Neural cell (in vitro differentiated cells): Measurements from ENCODE around the gene USP13. TPM values are rescaled to one million over a fixed set of nuclear protein-coding genes. Genes with fewer than 3 reads are reported as not detected.

Experiments used
- H2AFZ ChIP-seq: fragments of 200-600, 300-800 bp; sonication (generic), shearing (Covaris generic); 2 replicates; pipeline ENCODE4 v1.6.0; 2014; ENCODE audit warnings: low read depth, mild to moderate bottlenecking, antibody characterized with exemption, low read length, moderate library complexity
- H3F3A ChIP-seq: fragments of 200-600 bp; shearing (Covaris generic); 2 replicates; pipeline ENCODE4 v1.6.1; 2016; ENCODE audit warnings: mild to moderate bottlenecking, moderate library complexity, mixed read lengths, antibody characterized with exemption, low read length; ENCODE audit not compliant: insufficient read depth, poor library complexity, severe bottlenecking
- H3K27ac ChIP-seq: fragments of 200-600, 300-800 bp; sonication (generic), shearing (Covaris generic); 2 replicates; pipeline ENCODE4 v1.5.1; 2014; ENCODE audit warnings: mild to moderate bottlenecking, low read length, moderate library complexity
- H3K27me3 ChIP-seq: fragments of 300-800, 200-600 bp; sonication (generic), shearing (Covaris generic); 2 replicates; pipeline ENCODE4 v1.6.0; 2014; ENCODE audit warnings: mild to moderate bottlenecking, low read depth, low read length, moderate library complexity; ENCODE audit not compliant: insufficient read depth
- H3K36me3 ChIP-seq: fragments of 300-800, 200-600 bp; sonication (generic), shearing (Covaris generic); 2 replicates; pipeline ENCODE4 v1.5.1; 2014; ENCODE audit warnings: mild to moderate bottlenecking, antibody characterized with exemption, low read length, moderate library complexity; ENCODE audit not compliant: insufficient read depth
- H3K4me2 ChIP-seq: fragments of 300-800, 200-600 bp; sonication (generic), shearing (Covaris generic); 2 replicates; pipeline ENCODE4 v1.6.0; 2014; ENCODE audit warnings: mild to moderate bottlenecking, low read length
- H3K4me3 ChIP-seq: fragments of 300-800, 200-600 bp; sonication (generic), shearing (Covaris generic); 2 replicates; pipeline ENCODE4 v1.5.1; 2014; ENCODE audit warnings: mild to moderate bottlenecking, low read length, moderate library complexity
- H3K79me2 ChIP-seq: fragments of 200-600 bp; shearing (Covaris generic); replicated peaks from 2 replicates; pipeline ENCODE4 v1.6.0; 2014; ENCODE audit warnings: mild to moderate bottlenecking, low read length, moderate library complexity; ENCODE audit not compliant: insufficient read depth
- H3K9ac ChIP-seq: fragments of 300-800, 200-600 bp; sonication (generic), shearing (Covaris generic); 2 replicates; pipeline ENCODE4 v1.6.1; 2016; ENCODE audit warnings: mild to moderate bottlenecking, low read length, mixed read lengths
- H3K9me2 ChIP-seq: fragments of 200-600 bp; shearing (Covaris generic); 2 replicates; pipeline ENCODE4 v1.6.1; 2016; ENCODE audit warnings: mild to moderate bottlenecking, low read length, mixed read lengths; ENCODE audit not compliant: insufficient read depth
- H3K9me3 ChIP-seq: fragments of 200-600, 300-800 bp; sonication (generic), shearing (Covaris generic); 2 replicates; pipeline ENCODE4 v1.6.1; 2016; ENCODE audit warnings: mild to moderate bottlenecking, mixed run types, low read length, moderate library complexity, mixed read lengths
- H4K20me1 ChIP-seq: fragments of 200-600 bp; shearing (Covaris generic); 2 replicates; pipeline ENCODE4 v1.6.1; 2016; ENCODE audit warnings: mild to moderate bottlenecking, mixed run types; ENCODE audit not compliant: insufficient read depth
- EP300 ChIP-seq: fragments of 450-650 bp; conservative IDR thresholded peaks from 2 replicates; pipeline ENCODE4 v1.6.1; 2014; ENCODE audit warnings: antibody characterized with exemption, mild to moderate bottlenecking, moderate library complexity; ENCODE audit not compliant: poor library complexity, severe bottlenecking
- EZH2 ChIP-seq: fragments of 200-600, 300-800 bp; shearing (Covaris generic), sonication (generic); IDR thresholded peaks from 2 replicates; pipeline ENCODE4 v1.6.1; 2014; ENCODE audit warnings: antibody characterized with exemption, low read length, borderline replicate concordance, mild to moderate bottlenecking; ENCODE audit not compliant: insufficient read depth, poor library complexity, severe bottlenecking
- MXI1 ChIP-seq: fragments of 450-650 bp; conservative IDR thresholded peaks from 2 replicates; pipeline ENCODE4 v1.6.1; 2014; ENCODE audit warnings: antibody characterized with exemption, mild to moderate bottlenecking; ENCODE audit not compliant: poor library complexity, severe bottlenecking
- POLR2AphosphoS5 ChIP-seq: IDR thresholded peaks from 2 replicates; pipeline ENCODE4 v1.6.1; 2012
- RAD21 ChIP-seq: fragments of 450-650 bp; conservative IDR thresholded peaks from 2 replicates; pipeline ENCODE4 v1.6.1; 2014; ENCODE audit warnings: antibody characterized with exemption, mild to moderate bottlenecking, moderate library complexity
- SMC3 ChIP-seq: fragments of 450-650 bp; conservative IDR thresholded peaks from 2 replicates; pipeline ENCODE4 v1.6.1; 2014; ENCODE audit warnings: antibody characterized with exemption, mild to moderate bottlenecking, moderate library complexity; ENCODE audit not compliant: poor library complexity
- TAF1 ChIP-seq: IDR thresholded peaks from 2 replicates; pipeline ENCODE4 v1.6.1; 2012; ENCODE audit warnings: low read depth
- polyA plus RNA-seq: library from polyadenylated mRNA; depleted of rRNA; stranded (reverse); fragments of >200 nt; gene quantifications from 2 replicates; pipeline ENCODE4 v1.2.3, GENCODE V29; 2014
- TF ChIP-seq, protein P1 (sequence below): IDR thresholded peaks from 2 replicates; pipeline ENCODE4 v1.6.1; 2012; ENCODE audit warnings: borderline replicate concordance
- TF ChIP-seq, protein P2 (sequence below): fragments of 450-650 bp; IDR thresholded peaks from 2 replicates; pipeline ENCODE4 v1.5.1; 2014; ENCODE audit warnings: antibody characterized with exemption, mild to moderate bottlenecking, moderate library complexity; ENCODE audit not compliant: poor library complexity, severe bottlenecking

USP13 gene
- polyA plus RNA-seq, 1 donor from 2014 or later = 3.8 TPM

DNA sequence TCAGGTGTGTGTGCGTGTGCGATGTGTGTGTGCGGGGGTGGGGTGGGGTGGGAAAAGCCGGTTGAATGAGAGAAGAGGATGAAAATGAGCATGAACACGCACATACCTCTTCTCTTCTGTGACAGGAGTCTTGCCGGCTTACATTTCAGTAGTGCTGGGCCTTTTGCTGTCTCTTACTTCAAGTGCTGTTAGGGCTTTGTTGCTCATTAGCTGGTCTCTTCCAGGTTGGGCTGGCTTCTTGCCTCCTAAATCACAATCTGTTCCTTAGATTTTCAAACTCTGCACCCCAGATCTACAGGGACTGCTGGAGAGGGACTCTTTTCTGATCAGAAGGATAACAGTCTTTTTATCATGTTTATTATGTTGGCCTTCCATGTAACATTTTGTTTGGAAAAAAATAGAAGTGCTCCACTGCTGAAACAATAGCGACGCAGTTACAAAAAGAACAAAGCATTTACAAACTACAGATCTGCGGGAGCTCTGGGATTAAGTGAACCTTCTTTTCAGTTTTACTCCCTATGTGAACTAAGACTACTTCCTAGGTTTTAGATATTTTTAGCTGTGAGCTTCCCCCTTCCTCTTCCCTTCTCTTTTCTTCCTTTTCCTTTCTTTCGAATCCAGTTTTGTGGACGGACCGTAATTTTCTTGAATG is 48.5 kb downstream of the USP13 start:
- TF ChIP-seq, protein P1, sequence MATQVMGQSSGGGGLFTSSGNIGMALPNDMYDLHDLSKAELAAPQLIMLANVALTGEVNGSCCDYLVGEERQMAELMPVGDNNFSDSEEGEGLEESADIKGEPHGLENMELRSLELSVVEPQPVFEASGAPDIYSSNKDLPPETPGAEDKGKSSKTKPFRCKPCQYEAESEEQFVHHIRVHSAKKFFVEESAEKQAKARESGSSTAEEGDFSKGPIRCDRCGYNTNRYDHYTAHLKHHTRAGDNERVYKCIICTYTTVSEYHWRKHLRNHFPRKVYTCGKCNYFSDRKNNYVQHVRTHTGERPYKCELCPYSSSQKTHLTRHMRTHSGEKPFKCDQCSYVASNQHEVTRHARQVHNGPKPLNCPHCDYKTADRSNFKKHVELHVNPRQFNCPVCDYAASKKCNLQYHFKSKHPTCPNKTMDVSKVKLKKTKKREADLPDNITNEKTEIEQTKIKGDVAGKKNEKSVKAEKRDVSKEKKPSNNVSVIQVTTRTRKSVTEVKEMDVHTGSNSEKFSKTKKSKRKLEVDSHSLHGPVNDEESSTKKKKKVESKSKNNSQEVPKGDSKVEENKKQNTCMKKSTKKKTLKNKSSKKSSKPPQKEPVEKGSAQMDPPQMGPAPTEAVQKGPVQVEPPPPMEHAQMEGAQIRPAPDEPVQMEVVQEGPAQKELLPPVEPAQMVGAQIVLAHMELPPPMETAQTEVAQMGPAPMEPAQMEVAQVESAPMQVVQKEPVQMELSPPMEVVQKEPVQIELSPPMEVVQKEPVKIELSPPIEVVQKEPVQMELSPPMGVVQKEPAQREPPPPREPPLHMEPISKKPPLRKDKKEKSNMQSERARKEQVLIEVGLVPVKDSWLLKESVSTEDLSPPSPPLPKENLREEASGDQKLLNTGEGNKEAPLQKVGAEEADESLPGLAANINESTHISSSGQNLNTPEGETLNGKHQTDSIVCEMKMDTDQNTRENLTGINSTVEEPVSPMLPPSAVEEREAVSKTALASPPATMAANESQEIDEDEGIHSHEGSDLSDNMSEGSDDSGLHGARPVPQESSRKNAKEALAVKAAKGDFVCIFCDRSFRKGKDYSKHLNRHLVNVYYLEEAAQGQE = no peak
- TF ChIP-seq, protein P2, sequence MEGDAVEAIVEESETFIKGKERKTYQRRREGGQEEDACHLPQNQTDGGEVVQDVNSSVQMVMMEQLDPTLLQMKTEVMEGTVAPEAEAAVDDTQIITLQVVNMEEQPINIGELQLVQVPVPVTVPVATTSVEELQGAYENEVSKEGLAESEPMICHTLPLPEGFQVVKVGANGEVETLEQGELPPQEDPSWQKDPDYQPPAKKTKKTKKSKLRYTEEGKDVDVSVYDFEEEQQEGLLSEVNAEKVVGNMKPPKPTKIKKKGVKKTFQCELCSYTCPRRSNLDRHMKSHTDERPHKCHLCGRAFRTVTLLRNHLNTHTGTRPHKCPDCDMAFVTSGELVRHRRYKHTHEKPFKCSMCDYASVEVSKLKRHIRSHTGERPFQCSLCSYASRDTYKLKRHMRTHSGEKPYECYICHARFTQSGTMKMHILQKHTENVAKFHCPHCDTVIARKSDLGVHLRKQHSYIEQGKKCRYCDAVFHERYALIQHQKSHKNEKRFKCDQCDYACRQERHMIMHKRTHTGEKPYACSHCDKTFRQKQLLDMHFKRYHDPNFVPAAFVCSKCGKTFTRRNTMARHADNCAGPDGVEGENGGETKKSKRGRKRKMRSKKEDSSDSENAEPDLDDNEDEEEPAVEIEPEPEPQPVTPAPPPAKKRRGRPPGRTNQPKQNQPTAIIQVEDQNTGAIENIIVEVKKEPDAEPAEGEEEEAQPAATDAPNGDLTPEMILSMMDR = no peak
- TF ChIP-seq POLR2AphosphoS5 (no peak), TAF1 (no peak), SMC3 (no peak)
- H3K4me3 ChIP-seq = no peak overlapping the region
- no peak overlapping the region for H2AFZ ChIP-seq
- no peaks in the 10 kb centered on the region for H3K9me2 ChIP-seq
- H3K27me3 ChIP-seq = no peaks in the 10 kb centered on the region
- no peaks in the 10 kb centered on the region for H3F3A ChIP-seq
- no peak overlapping the region for H3K27ac ChIP-seq
- no peak overlapping the region for H3K9ac ChIP-seq
- H3K36me3 ChIP-seq = no peaks in the 10 kb centered on the region
- no peaks in the 10 kb centered on the region for H3K79me2 ChIP-seq
- H4K20me1 ChIP-seq = no peaks in the 10 kb centered on the region
- H3K4me2 ChIP-seq = no peak overlapping the region
- H3K9me3 ChIP-seq = no peaks in the 10 kb centered on the region

DNA sequence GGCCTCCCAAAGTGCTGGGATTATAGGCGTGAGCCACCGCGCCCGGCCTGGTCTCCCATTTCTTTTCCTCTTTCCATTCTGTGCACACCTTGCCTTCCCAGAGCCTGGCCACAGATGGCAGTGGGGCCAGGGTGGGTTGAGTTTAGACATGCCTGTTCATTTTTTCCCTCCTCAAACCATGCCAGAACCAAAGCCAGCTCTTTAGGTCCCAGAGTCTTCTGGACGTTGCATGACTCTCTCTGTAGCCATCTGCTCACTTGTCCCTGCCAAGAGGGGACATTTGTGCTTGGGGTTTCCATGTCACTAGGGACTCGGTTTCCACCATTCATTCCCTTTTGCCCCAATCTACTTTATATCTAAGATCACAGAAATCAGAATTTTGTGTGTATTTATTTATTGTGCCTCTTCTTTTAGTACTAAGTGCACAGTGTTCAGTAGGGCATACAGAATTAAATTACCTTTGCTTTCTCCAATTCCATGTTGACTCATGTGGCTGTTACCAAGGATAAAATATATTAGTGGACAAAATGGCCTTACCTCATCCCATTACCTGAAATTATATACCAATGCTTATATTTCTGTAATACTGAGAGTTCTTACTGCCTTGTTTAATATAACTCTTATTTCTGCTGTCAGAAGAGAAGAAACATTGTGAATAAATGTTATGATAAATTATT is 49.6 kb downstream of the USP13 start:
- Histone ChIP-seq H2AFZ (no peak overlapping the region), H3K4me3 (no peak overlapping the region), H3K4me2 (no peak overlapping the region), H3K27ac (no peak overlapping the region), H3F3A (no peaks in the 10 kb centered on the region), H3K79me2 (no peaks in the 10 kb centered on the region), H4K20me1 (no peaks in the 10 kb centered on the region), H3K27me3 (no peaks in the 10 kb centered on the region), H3K9ac (no peak overlapping the region), H3K9me3 (no peaks in the 10 kb centered on the region), H3K36me3 (no peaks in the 10 kb centered on the region), H3K9me2 (no peaks in the 10 kb centered on the region)
- no peak for TF ChIP-seq RAD21

DNA sequence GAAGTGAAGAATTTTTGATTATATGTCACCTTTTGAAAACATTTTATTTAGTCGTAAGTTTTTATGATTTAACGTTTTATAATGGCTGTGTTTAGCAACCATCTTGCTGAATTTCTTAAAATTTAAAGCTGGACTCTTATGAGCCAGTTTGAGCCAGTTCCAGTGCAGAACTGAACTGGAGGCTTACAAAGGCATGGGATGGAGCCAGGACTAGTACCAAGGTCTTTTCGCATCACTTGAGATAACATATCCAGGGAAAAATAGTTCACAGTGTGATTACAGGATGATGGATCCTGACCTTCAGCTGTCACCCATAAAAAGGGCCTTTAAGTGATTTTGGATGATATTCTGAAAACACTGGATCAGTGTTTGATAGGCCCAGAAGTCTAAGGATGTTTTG is 51.0 kb downstream of the USP13 start:
- H3F3A ChIP-seq = no peaks in the 10 kb centered on the region
- H3K9ac ChIP-seq = no peak overlapping the region
- H3K4me2 ChIP-seq = no peak overlapping the region
- H3K9me2 ChIP-seq = no peaks in the 10 kb centered on the region
- H3K4me3 ChIP-seq = no peak overlapping the region
- TF ChIP-seq RAD21 (no peak), TAF1 (no peak), POLR2AphosphoS5 (no peak), SMC3 (no peak), MXI1 (no peak), EZH2 (no peak), EP300 (no peak)
- TF ChIP-seq, protein P1 = no peak
- TF ChIP-seq, protein P2 = no peak
- H2AFZ ChIP-seq = no peak overlapping the region
- H3K36me3 ChIP-seq = no peaks in the 10 kb centered on the region
- H3K79me2 ChIP-seq = no peaks in the 10 kb centered on the region
- no peak overlapping the region for H3K27ac ChIP-seq
- no peaks in the 10 kb centered on the region for H3K9me3 ChIP-seq
- H4K20me1 ChIP-seq = no peaks in the 10 kb centered on the region
- no peaks in the 10 kb centered on the region for H3K27me3 ChIP-seq
